ENCODE measurements around the gene ARID5B.

The ARID5B gene

GRCh38 chr10:62033125-62033524 is 131.6 kb downstream of the ARID5B start:
- DNase-seq (no peak), ATAC-seq (no peak)

- ATAC-seq (no peak), DNase-seq (no peak)
Measured at GRCh38 chr10:62034096-62034640, 132.7 kb downstream of the ARID5B start.

GRCh38 chr10:62036186-62037081 is 134.9 kb downstream of the ARID5B start:
- no peak for ATAC-seq
- DNase-seq: no peak

GRCh38 chr10:62037166-62037831 is 135.8 kb downstream of the ARID5B start:
- DNase-seq (no peak), ATAC-seq (peak; percentile 15)

GRCh38 chr10:62037890-62038608 is 136.6 kb downstream of the ARID5B start:
- no peak for DNase-seq
- ATAC-seq: no peak

GRCh38 chr10:62038609-62039190 is 137.2 kb downstream of the ARID5B start:
- DNase-seq (peak; percentile 69), ATAC-seq (peak; percentile 55)

- DNase-seq (no peak), ATAC-seq (no peak)
Measured at GRCh38 chr10:62039954-62040353, 138.5 kb downstream of the ARID5B start.

GRCh38 chr10:62040881-62041280 is 139.4 kb downstream of the ARID5B start:
- no peak for DNase-seq
- ATAC-seq: no peak

- ATAC-seq (no peak), DNase-seq (no peak)
Measured at GRCh38 chr10:62043421-62044021, 142.0 kb downstream of the ARID5B start.

- no peak for DNase-seq
- no peak for ATAC-seq
Measured at GRCh38 chr10:62044566-62044965, 143.1 kb downstream of the ARID5B start.

- no peak for DNase-seq
- no peak for ATAC-seq
Measured at GRCh38 chr10:62045765-62046521, 144.4 kb downstream of the ARID5B start.

GRCh38 chr10:62046522-62047227 is 145.2 kb downstream of the ARID5B start:
- ATAC-seq: peak; percentile 59
- DNase-seq: peak; percentile 32

GRCh38 chr10:62047228-62047892 is 145.9 kb downstream of the ARID5B start:
- DNase-seq (no peak), ATAC-seq (peak; percentile 20)

GRCh38 chr10:62047960-62048383 is 146.5 kb downstream of the ARID5B start:
- DNase-seq: peak; percentile 53
- peak; percentile 57 for ATAC-seq

- DNase-seq: no peak
Measured at GRCh38 chr10:62048470-62048869, 147.0 kb downstream of the ARID5B start.

GRCh38 chr10:62048919-62049623 is 147.6 kb downstream of the ARID5B start:
- DNase-seq (peak; percentile 68), ATAC-seq (peak; percentile 16)

More at GRCh38 chr10:62048470-62048869, 147.0 kb downstream of the ARID5B start:
- ATAC-seq: no peak

- no peak for ATAC-seq
- DNase-seq: no peak
Measured at GRCh38 chr10:62049624-62050345, 148.3 kb downstream of the ARID5B start.

GRCh38 chr10:62050346-62050892 is 148.9 kb downstream of the ARID5B start:
- ATAC-seq: no peak
- no peak for DNase-seq
